Glutamatergic neuron (in vitro differentiated cells): Measurements from ENCODE around the gene STOX2. TPM values are rescaled to one million over a fixed set of nuclear protein-coding genes. Genes with fewer than 3 reads are reported as not detected.
A peak's percentile ranks its signal among the peaks of the same experiment; 100 is the strongest.

Experiments
- DNase-seq: peaks from one replicate; pipeline ENCODE4 v3.0.0; 2022
- H3K27ac Mint-ChIP-seq: one replicate; pipeline ENCODE4 v1.8.0; 2020; ENCODE audit warnings: mild to moderate bottlenecking, mixed read lengths, inconsistent platforms; ENCODE audit not compliant: unreplicated experiment
- H3K27me3 Mint-ChIP-seq: one replicate; pipeline ENCODE4 v1.8.0; 2020; ENCODE audit warnings: mild to moderate bottlenecking, moderate library complexity, mixed read lengths, inconsistent platforms; ENCODE audit not compliant: unreplicated experiment
- H3K36me3 Mint-ChIP-seq: one replicate; pipeline ENCODE4 v1.8.0; 2020; ENCODE audit warnings: mild to moderate bottlenecking, mixed read lengths, inconsistent platforms; ENCODE audit not compliant: unreplicated experiment
- H3K4me1 Mint-ChIP-seq: one replicate; pipeline ENCODE4 v1.8.0; 2020; ENCODE audit warnings: mild to moderate bottlenecking, low read depth, mixed read lengths, inconsistent platforms; ENCODE audit not compliant: unreplicated experiment
- H3K4me3 Mint-ChIP-seq: one replicate; pipeline ENCODE4 v1.8.0; 2020; ENCODE audit warnings: mild to moderate bottlenecking, mixed read lengths, inconsistent platforms; ENCODE audit not compliant: unreplicated experiment
- H3K9me3 Mint-ChIP-seq: one replicate; pipeline ENCODE4 v1.8.0; 2020; ENCODE audit warnings: mild to moderate bottlenecking, moderate library complexity, mixed read lengths, inconsistent platforms; ENCODE audit not compliant: unreplicated experiment
- CTCF ChIP-seq: fragments of 200-600 bp; sonication (generic); IDR thresholded peaks from one replicate; pipeline ENCODE4 v1.5.0; 2021; ENCODE audit not compliant: partially characterized antibody, unreplicated experiment
- total RNA-seq: library from RNA; stranded (reverse); fragmentation: NEBNext Ultra II Directional; extraction: Animal tissue kit (Norgen Biotek cat#: 25700); gene quantifications from one replicate; pipeline ENCODE4 v1.2.1, GENCODE V29; 2021; ENCODE audit not compliant: unreplicated experiment

The STOX2 gene
- total RNA-seq, 1 donor from 2014 or later: 26.7 TPM

- Mint-ChIP-seq H3K4me1 (peaks cover 37% of the 10 kb centered on the region), H3K36me3 (no peaks in the 10 kb centered on the region), H3K27me3 (peaks cover 2% of the 10 kb centered on the region), H3K27ac (no peak overlapping the region), H3K4me3 (no peak overlapping the region), H3K9me3 (peaks cover 2% of the 10 kb centered on the region)
- DNase-seq: no peak
- TF ChIP-seq CTCF: no peak
Measured at GRCh38 chr4:183932576-183932975, 27.5 kb downstream of the STOX2 start.

GRCh38 chr4:183934761-183935160 lies 29.7 kb downstream of the STOX2 start:
- Mint-ChIP-seq H3K27ac (no peak overlapping the region), H3K9me3 (peaks cover 2% of the 10 kb centered on the region), H3K4me1 (peaks cover 32% of the 10 kb centered on the region), H3K4me3 (no peak overlapping the region), H3K27me3 (peaks cover 2% of the 10 kb centered on the region), H3K36me3 (no peaks in the 10 kb centered on the region)
- no peak for DNase-seq
- TF ChIP-seq CTCF: no peak

DNA sequence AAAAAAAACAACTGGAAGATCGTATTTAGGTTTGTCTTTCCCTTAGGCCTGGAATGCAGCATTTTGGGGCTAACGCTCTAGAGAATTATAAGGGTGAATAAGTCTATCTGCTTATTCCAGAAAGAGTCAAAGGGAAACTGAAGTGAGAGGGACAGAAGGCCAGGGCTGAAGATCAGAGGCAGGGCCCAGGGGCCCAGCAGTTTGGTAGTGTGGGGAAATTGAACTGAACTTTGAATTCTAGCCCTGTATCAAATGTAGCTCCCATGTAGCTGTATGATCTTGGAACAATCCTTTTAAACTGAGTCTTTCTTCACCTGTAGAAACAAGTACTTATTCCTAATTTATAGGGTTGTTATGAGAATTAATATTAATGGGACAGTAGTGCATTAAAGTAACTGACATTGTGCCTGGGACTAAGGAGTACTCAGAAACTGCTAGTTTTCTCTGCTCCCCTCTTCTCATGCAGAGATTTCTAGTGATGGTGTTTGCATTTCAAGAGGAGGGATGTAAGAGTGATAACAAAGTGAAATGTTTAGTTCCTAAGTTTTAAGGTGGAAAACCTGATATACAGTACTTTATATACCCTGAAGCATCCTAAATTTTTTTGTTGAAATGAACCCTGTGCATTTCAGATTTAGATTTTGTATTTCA lies 30.4 kb downstream of the STOX2 start:
- TF ChIP-seq CTCF: no peak
- peak overlapping the region; percentile 77 for H3K27ac Mint-ChIP-seq
- H3K4me3 Mint-ChIP-seq: peak overlapping the region; percentile 52
- no peaks in the 10 kb centered on the region for H3K36me3 Mint-ChIP-seq
- H3K4me1 Mint-ChIP-seq: peaks cover 32% of the 10 kb centered on the region
- H3K27me3 Mint-ChIP-seq: peaks cover 2% of the 10 kb centered on the region
- DNase-seq: no peak
- H3K9me3 Mint-ChIP-seq: peaks cover 2% of the 10 kb centered on the region

DNA sequence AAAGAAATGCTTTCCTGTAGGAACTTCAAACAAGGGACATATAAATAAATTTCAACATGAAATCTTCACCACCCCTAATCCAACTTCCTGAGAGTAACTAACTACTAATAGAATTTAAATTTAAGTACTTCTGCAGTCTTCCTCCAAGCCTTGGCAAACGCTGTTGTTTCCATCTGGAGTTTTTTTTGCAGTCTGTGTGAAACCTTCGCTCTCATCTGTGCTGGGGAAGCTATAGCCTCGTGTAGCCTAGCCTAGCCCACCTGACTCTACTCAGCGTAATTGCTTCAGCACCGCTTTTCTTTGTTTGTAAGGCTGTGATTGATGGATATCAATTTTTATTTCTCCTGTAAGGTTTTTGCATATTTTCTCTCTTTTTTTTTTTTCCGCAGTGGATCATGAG lies 30.9 kb downstream of the STOX2 start:
- H3K36me3 Mint-ChIP-seq: no peaks in the 10 kb centered on the region
- peak overlapping the region; percentile 12 for H3K4me3 Mint-ChIP-seq
- peaks cover 2% of the 10 kb centered on the region for H3K27me3 Mint-ChIP-seq
- H3K4me1 Mint-ChIP-seq: peaks cover 32% of the 10 kb centered on the region
- no peak for TF ChIP-seq CTCF
- no peak for DNase-seq
- H3K9me3 Mint-ChIP-seq: peaks cover 2% of the 10 kb centered on the region
- H3K27ac Mint-ChIP-seq: peak overlapping the region; percentile 6

- Mint-ChIP-seq H3K36me3 (no peaks in the 10 kb centered on the region), H3K27me3 (no peaks in the 10 kb centered on the region), H3K4me1 (peaks cover 31% of the 10 kb centered on the region), H3K4me3 (no peak overlapping the region), H3K27ac (peak overlapping the region; percentile 6), H3K9me3 (peaks cover 2% of the 10 kb centered on the region)
- no peak for DNase-seq
- TF ChIP-seq CTCF: no peak
Measured at GRCh38 chr4:183936574-183937345, 31.7 kb downstream of the STOX2 start.
